GM15510 (cell line): ENCODE results near the gene POLR1G.

Source experiments
- POLR2A ChIP-seq: IDR thresholded peaks from 3 replicates; pipeline ENCODE4 v1.6.1; 2011; ENCODE audit warnings: borderline replicate concordance; ENCODE audit not compliant: insufficient read length; ENCODE audit errors: extremely low read depth

Gene POLR1G

DNA sequence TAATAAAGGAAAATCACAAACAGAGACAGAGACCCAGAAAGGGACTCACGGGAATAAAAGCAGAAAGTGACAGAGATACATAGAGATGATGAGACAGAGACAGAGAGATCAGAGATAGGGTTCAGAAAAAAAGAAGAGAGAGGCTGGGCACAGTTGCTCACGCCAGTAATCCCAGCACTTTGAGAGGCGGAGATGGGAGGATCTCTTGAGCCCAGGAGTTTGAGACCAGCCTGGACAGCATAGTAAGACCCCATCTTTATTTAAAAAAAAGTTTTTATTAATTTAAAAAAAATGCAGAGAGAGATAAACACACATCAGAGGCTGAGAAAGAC lies 41.9 kb downstream of the POLR1G start:
- TF ChIP-seq POLR2A: no peak

DNA sequence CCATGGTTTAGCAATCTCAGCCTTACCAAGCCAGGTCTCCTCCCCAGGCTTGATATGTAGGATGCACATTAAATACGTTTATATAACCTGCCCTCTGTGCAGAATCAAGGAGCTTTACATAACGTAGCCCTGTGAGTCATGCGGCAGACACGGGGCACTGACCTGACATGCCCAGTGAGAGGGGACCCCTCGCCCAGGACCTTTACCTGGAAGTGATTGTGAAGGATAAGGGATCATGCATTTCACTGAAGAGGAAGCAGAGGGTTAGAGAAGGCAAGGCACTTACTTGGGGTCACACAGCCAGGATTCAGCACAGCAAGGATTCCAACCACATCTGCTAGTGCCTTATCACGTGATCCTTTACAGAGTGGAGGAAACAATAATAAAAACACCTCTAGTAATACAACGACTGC lies 42.4 kb downstream of the POLR1G start:
- no peak for TF ChIP-seq POLR2A

DNA sequence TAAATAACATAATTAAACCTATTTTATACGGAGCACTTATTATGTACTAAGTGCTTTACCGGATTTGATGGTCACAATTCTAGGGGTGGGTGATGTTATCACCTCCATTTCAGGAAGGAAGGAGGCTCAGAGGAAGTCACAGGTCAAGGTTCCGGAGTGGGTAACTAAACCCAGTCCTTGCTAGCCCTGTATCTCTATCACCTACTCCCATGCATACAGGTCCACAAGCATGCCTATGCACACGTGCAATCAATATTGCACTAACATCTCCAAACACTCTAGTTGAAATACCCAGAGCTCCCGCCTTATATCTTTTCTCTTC lies 43.5 kb downstream of the POLR1G start:
- no peak for TF ChIP-seq POLR2A

DNA sequence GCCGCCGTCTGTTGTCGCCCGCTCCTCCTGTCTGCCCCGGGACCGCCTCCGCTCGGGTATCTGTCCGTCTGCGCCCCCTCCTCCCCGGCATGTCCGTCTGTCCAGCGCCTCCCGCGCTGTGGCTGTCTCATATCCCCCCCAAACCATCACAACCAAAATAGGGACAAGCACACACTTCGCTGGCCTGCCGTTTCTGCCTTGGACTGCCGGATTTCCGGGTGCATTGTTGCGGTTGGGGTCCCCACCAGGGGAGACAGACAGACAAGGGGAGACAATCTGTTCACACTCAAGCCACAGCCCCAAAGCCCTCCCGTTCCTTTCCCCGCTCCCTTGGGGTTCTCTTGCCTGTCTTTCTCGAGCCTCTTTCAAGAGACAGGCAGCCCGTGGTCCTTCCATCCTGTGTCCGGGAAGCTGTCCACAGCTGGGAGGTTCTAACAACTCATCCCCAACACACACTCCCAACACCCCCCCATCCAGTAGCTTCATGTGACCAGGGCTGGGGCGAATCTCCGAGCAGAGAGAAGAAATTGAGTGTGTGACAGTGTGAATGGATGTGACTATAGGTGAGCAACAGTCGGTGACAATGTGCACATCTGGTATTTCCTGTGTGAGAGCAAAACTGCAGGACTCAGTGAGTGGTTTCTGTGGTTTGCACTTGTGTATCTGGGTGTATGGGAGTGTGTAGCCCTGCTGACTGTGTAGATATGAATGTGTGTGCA lies 44.8 kb downstream of the POLR1G start:
- no peak for TF ChIP-seq POLR2A

DNA sequence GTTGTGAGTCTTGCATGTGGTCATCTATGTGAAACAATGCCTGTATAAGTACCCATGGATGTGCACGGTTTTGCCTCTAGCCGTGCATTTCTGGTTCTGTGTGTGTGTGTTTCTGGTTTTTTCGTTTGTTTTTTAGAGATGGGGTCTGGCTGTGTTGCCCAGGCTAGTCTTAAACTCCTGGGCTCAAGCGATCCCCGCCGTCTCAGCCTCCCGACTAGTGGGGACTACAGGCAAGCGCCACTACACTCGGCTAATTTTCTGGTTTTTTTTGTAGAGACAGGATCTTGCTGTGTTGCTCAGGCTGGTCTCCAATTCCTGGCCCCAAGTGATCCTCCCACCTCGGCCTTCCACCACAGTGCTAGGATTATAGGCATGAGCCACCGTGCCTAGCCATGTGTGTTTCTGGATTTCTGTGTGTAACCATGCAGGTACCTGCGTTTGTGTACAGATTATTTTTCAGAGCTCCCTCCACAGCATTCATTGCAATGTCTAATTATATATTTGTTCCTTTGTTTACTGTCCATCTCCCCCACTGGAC lies 45.5 kb downstream of the POLR1G start:
- TF ChIP-seq POLR2A: no peak

DNA sequence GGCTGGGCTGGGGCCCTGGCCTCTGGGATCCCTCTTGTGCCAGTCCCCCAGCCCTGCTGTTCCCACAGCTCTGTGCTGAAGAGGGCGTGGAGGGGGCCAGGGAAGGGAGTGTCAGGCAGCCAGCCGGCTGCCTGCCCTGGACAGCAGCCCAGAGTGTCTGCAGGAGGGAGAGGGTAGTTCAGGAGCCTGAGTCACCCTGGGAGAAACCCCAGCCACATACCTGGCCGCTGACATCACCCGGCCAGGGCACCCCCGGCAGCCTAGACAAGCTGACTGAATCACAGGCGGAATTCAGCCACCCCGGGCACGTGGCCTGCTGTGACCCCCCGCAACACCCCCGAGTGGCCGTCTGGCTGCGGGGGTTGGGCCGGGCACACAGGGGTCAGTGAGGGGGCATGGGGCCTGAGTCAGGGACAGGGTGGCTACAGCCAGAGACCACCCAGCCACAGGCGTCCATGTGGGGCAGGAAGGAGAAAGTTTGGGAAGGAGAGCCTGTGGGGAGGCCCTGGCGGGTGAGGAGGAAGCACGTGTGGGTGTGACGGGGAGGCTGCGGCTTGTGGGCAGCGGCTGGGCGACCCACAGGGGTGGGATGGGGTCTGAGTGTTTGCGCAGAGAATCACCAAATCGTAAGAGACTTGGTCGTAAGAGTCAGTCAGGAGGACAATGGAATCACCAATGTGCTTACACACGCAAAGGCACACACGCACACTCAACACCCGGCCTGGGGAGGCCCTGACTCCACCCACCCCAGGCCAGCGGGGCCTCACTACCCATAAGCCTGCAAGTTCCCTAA lies 49.5 kb downstream of the POLR1G start:
- no peak for TF ChIP-seq POLR2A

DNA sequence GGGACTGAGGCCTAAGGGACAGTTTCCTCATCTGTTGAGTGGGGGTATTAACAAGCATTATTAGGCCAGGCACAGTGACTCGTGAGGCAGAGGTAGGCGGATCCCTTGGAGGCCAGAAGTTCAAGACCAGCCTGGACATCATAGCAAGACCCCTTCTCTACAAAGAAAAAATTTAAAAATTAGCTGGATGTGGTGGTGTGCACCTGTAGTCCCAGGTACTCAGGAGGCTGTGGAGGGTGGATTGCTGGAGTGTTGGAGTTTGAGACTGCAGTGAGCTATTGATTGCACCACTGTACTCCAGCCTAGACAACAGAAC lies 50.0 kb downstream of the POLR1G start:
- TF ChIP-seq POLR2A: no peak

DNA sequence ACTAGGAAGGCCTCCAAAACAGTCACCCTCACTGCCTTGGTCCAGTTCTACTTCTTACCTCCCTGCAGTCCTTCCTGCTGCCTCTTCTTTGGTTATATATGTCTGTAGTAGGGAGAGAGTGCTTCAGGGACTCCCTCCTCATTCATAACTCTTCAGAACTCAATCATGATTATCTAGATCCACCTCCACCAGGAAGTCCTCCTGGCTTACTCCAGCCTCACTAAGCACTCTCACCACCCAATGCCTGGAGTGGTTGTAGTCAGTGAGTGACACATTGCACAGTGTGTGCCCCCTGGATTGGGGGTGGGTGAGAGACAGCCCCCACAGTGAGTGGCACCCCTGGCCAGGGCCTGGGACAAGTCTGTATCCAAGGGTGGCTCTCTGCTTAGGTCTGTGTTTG lies 51.3 kb downstream of the POLR1G start:
- TF ChIP-seq POLR2A: no peak
